NOMO-1 treated with DMSO at 0.1 percent for 48 hours (cell line): Measurements from ENCODE around the gene INPP5D.
A peak's percentile ranks its signal among the peaks of the same experiment; 100 is the strongest.
"Not testable (repeated sequence)": the region's sequence is repeated elsewhere in the genome, so short reads cannot be mapped to it uniquely, and the experiment has no call there.

ENCODE experiments used
- DNase-seq: peaks from one replicate; lab custom pipeline; 2025; ENCODE audit not compliant: unreplicated experiment; lab: John Stamatoyannopoulos, UW

The INPP5D gene

GRCh38 chr2:233115741-233116140, 55.6 kb downstream of the INPP5D start:
- no peak for DNase-seq

GRCh38 chr2:233116946-233117345, 56.8 kb downstream of the INPP5D start:
- no peak for DNase-seq

GRCh38 chr2:233117351-233117750, 57.2 kb downstream of the INPP5D start:
- no peak for DNase-seq

GRCh38 chr2:233117811-233118647, 57.9 kb downstream of the INPP5D start:
- DNase-seq, result no peak

GRCh38 chr2:233118648-233119000, 58.5 kb downstream of the INPP5D start:
- no peak for DNase-seq

- DNase-seq, result no peak
Measured at GRCh38 chr2:233119123-233119522, 59.0 kb downstream of the INPP5D start.

GRCh38 chr2:233119806-233120205, 59.7 kb downstream of the INPP5D start:
- DNase-seq, result no peak

- no peak for DNase-seq
Measured at GRCh38 chr2:233120459-233120858, 60.3 kb downstream of the INPP5D start.

- no peak for DNase-seq
Measured at GRCh38 chr2:233121856-233122255, 61.7 kb downstream of the INPP5D start.

GRCh38 chr2:233122541-233122940, 62.4 kb downstream of the INPP5D start:
- no peak for DNase-seq

- DNase-seq, result not testable (repeated sequence)
Measured at GRCh38 chr2:233123576-233123975, 63.4 kb downstream of the INPP5D start.

- peak; percentile 7 for DNase-seq
Measured at GRCh38 chr2:233124421-233125080, 64.4 kb downstream of the INPP5D start.

GRCh38 chr2:233125455-233126065, 65.4 kb downstream of the INPP5D start:
- DNase-seq, result no peak

- DNase-seq, result no peak
Measured at GRCh38 chr2:233129351-233129978, 69.3 kb downstream of the INPP5D start.

GRCh38 chr2:233130024-233130423, 69.9 kb downstream of the INPP5D start:
- DNase-seq, result no peak

- no peak for DNase-seq
Measured at GRCh38 chr2:233130481-233131020, 70.4 kb downstream of the INPP5D start.

GRCh38 chr2:233131936-233132720, 72.0 kb downstream of the INPP5D start:
- no peak for DNase-seq

- no peak for DNase-seq
Measured at GRCh38 chr2:233133239-233133638, 73.1 kb downstream of the INPP5D start.

- DNase-seq, result no peak
Measured at GRCh38 chr2:233135421-233135820, 75.3 kb downstream of the INPP5D start.

GRCh38 chr2:233137040-233137439, 76.9 kb downstream of the INPP5D start:
- no peak for DNase-seq
